Measurements from ENCODE around the gene ICE1.

GRCh38 chr5:5467737-5468136 is 45.3 kb downstream of the ICE1 start:
- TF ChIP-seq SMC3 (IDR thresholded peaks at IDR 0.05; ENCODE audit: low read depth, low read length) (no peak), CTCF (conservative IDR thresholded peaks at IDR 0.05; ENCODE audit: low read depth, low read length) (no peak), POLR2A (IDR thresholded peaks at IDR 0.05; ENCODE audit: low read depth, low read length) (no peak), USF2 (IDR thresholded peaks at IDR 0.05; ENCODE audit: low read depth, low read length) (no peak)
